H1 (cell line): Measurements from ENCODE around the gene ANKH.

Experiments
- CEBPB ChIP-seq: IDR thresholded peaks from 2 replicates; pipeline ENCODE4 v1.6.1; 2012; ENCODE audit warnings: low read depth, low read length
- EP300 ChIP-seq, 2 experiments: IDR thresholded peaks; 1 replicate in 1 of 2; 2 replicates in 1 of 2; pipeline ENCODE4 v1.6.1; 2011 to 2012; ENCODE audit warnings: low read depth in 2 of 2, low read length in 2 of 2, mild to moderate bottlenecking in 2 of 2, borderline replicate concordance in 1 of 2, inconsistent platforms in 1 of 2, moderate library complexity in 1 of 2
- EZH2 ChIP-seq: fragments of 200-600 bp; sonication (generic); IDR thresholded peaks from 2 replicates; pipeline ENCODE4 v1.7.1; 2012; ENCODE audit warnings: low read depth, mild to moderate bottlenecking, moderate library complexity, low read length, inconsistent platforms; ENCODE audit not compliant: severe bottlenecking
- JUN ChIP-seq: IDR thresholded peaks from 2 replicates; pipeline ENCODE4 v1.6.1; 2011; ENCODE audit warnings: low read depth, mild to moderate bottlenecking, improper control_type of control experiment, low read length
- JUND ChIP-seq: IDR thresholded peaks from 2 replicates; pipeline ENCODE4 v1.6.1; 2011; ENCODE audit warnings: mild to moderate bottlenecking, improper control_type of control experiment, low read length
- NRF1 ChIP-seq: IDR thresholded peaks from 2 replicates; pipeline ENCODE4 v1.6.1; 2011; ENCODE audit warnings: mild to moderate bottlenecking, low read depth, low read length, improper control_type of control experiment
- POLR2AphosphoS5 ChIP-seq: IDR thresholded peaks from 2 replicates; pipeline ENCODE4 v1.6.1; 2011; ENCODE audit warnings: low read depth, low read length
- RNF2 ChIP-seq: fragments of 200-900, 300-1000 bp; sonication (generic); IDR thresholded peaks from 2 replicates; pipeline ENCODE4 v1.7.1; 2016; ENCODE audit warnings: borderline replicate concordance, low read depth, mild to moderate bottlenecking, antibody characterized with exemption, low read length; ENCODE audit not compliant: poor library complexity, severe bottlenecking; ENCODE audit errors: missing control alignments
- TF ChIP-seq, protein P1 (sequence below): IDR thresholded peaks from 2 replicates; pipeline ENCODE4 v1.6.1; 2012; ENCODE audit warnings: low read length, inconsistent platforms
- TF ChIP-seq, protein P2 (sequence below), 3 experiments: IDR thresholded peaks; 1 replicate in 2 of 3; 2 replicates in 1 of 3; pipeline versions ENCODE4 v1.5.1 to v1.6.1; 2011; ENCODE audit warnings: low read length in 3 of 3, mild to moderate bottlenecking in 3 of 3, inconsistent platforms in 2 of 3, low read depth in 1 of 3, moderate library complexity in 1 of 3; ENCODE audit not compliant: insufficient read depth in 1 of 3; ENCODE audit errors: control extremely low read depth in 1 of 3

DNA sequence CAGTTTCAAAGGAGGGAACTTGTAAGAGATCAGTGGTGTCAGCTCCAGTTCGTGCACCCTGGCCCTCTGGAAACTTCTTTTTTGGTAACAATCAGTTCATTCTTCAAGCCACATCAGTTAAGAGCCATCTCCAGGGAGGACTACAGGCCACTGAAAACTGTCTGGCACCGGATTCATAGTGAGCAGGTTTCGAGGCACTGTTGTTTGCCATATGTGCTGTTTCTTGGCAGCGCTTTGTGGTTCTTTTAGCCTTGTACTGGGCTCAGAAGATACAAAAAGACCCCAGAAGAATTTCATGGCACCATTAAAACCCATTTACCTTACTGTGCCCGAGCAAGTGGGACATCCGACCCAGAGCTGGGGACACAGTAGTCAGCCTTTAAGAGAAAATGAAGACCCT lies 138.6 kb downstream of the ANKH start:
- TF ChIP-seq JUN = no peak
- TF ChIP-seq, protein P1, sequence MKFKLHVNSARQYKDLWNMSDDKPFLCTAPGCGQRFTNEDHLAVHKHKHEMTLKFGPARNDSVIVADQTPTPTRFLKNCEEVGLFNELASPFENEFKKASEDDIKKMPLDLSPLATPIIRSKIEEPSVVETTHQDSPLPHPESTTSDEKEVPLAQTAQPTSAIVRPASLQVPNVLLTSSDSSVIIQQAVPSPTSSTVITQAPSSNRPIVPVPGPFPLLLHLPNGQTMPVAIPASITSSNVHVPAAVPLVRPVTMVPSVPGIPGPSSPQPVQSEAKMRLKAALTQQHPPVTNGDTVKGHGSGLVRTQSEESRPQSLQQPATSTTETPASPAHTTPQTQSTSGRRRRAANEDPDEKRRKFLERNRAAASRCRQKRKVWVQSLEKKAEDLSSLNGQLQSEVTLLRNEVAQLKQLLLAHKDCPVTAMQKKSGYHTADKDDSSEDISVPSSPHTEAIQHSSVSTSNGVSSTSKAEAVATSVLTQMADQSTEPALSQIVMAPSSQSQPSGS = no peak
- TF ChIP-seq, protein P2, sequence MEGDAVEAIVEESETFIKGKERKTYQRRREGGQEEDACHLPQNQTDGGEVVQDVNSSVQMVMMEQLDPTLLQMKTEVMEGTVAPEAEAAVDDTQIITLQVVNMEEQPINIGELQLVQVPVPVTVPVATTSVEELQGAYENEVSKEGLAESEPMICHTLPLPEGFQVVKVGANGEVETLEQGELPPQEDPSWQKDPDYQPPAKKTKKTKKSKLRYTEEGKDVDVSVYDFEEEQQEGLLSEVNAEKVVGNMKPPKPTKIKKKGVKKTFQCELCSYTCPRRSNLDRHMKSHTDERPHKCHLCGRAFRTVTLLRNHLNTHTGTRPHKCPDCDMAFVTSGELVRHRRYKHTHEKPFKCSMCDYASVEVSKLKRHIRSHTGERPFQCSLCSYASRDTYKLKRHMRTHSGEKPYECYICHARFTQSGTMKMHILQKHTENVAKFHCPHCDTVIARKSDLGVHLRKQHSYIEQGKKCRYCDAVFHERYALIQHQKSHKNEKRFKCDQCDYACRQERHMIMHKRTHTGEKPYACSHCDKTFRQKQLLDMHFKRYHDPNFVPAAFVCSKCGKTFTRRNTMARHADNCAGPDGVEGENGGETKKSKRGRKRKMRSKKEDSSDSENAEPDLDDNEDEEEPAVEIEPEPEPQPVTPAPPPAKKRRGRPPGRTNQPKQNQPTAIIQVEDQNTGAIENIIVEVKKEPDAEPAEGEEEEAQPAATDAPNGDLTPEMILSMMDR (IDR thresholded peaks at IDR 0.05; ENCODE audit: control extremely low read depth in 1 of 3, insufficient read depth in 1 of 3, low read depth in 1 of 3, low read length in 3 of 3) = no peak
- no peak for TF ChIP-seq POLR2AphosphoS5
- TF ChIP-seq EZH2 = no peak
- TF ChIP-seq EP300 (IDR thresholded peaks at IDR 0.05; ENCODE audit: borderline replicate concordance in 1 of 2, low read depth in 2 of 2, low read length in 2 of 2) = no peak
- TF ChIP-seq CEBPB = no peak
- TF ChIP-seq RNF2 = no peak
- TF ChIP-seq JUND = no peak
- TF ChIP-seq NRF1 = no peak
